Measurements from ENCODE around the gene PFDN6. TPM values are rescaled to one million over a fixed set of nuclear protein-coding genes. Genes with fewer than 3 reads are reported as not detected.

The PFDN6 gene
- total and polyA plus RNA-seq, 2 of the 13 experiments (the other 11 are each of a cell fraction or from before 2014, with no cell fraction given) = 75.5 to 87.0 TPM

- TF ChIP-seq USF2 (IDR thresholded peaks at IDR 0.05; ENCODE audit: low read depth, low read length) (no peak), USF2 (CRISPR knock-in tag; IDR thresholded peaks at IDR 0.05; ENCODE audit: borderline replicate concordance) (no peak), PHB2 (IDR thresholded peaks at IDR 0.05; ENCODE audit: partially characterized antibody) (no peak), ZSCAN12 (CRISPR knock-in tag; IDR thresholded peaks at IDR 0.05) (no peak), ARID5B (CRISPR knock-in tag; IDR thresholded peaks at IDR 0.05) (no peak), MXI1 (IDR thresholded peaks at IDR 0.05; ENCODE audit: borderline replicate concordance, low read depth, low read length) (peak; percentile 98), ZMYM2 (CRISPR knock-in tag; IDR thresholded peaks at IDR 0.05) (no peak), SOX6 (IDR thresholded peaks at IDR 0.05) (no peak), SOX6 (CRISPR knock-in tag; IDR thresholded peaks at IDR 0.05) (no peak), ZNF337 (CRISPR knock-in tag; IDR thresholded peaks at IDR 0.05; ENCODE audit: borderline replicate concordance, low read depth) (no peak), ZBTB14 (CRISPR knock-in tag; IDR thresholded peaks at IDR 0.05) (no peak), ZBTB3 (CRISPR knock-in tag; IDR thresholded peaks at IDR 0.05; ENCODE audit: borderline replicate concordance, low read depth) (no peak; the same call in 1 of the 2 replicates), MATR3 (CRISPR knock-in tag; IDR thresholded peaks at IDR 0.05) (no peak), GATAD1 (CRISPR knock-in tag; IDR thresholded peaks at IDR 0.05) (peak; percentile 96), MIXL1 (CRISPR knock-in tag; IDR thresholded peaks at IDR 0.05) (no peak), SNAI1 (CRISPR knock-in tag; IDR thresholded peaks at IDR 0.05; ENCODE audit: borderline replicate concordance) (no peak), ZNF496 (CRISPR knock-in tag; IDR thresholded peaks at IDR 0.05; ENCODE audit: insufficient replicate concordance) (no peak), NFKB2 (CRISPR knock-in tag; IDR thresholded peaks at IDR 0.05; ENCODE audit: borderline replicate concordance) (no peak), MTF1 (CRISPR knock-in tag; IDR thresholded peaks at IDR 0.05) (no peak), TCF7 (IDR thresholded peaks at IDR 0.05; ENCODE audit: low read depth) (no peak), ZNF749 (CRISPR knock-in tag; IDR thresholded peaks at IDR 0.05; ENCODE audit: borderline replicate concordance) (no peak), TEAD3 (CRISPR knock-in tag; optimal IDR thresholded peaks at IDR 0.05; ENCODE audit: borderline replicate concordance) (no peak), ZNF224 (CRISPR knock-in tag; IDR thresholded peaks at IDR 0.05) (no peak), ZBTB42 (CRISPR knock-in tag; IDR thresholded peaks at IDR 0.05) (no peak), PPARG (CRISPR knock-in tag; conservative IDR thresholded peaks at IDR 0.05) (no peak)
Observed at GRCh38 chr6:33288921-33289783, at the start of gene PFDN6, which contains the start of gene WDR46 (continued).
